Endothelial cell of umbilical vein (primary cell): Measurements from ENCODE around the gene SVIL. TPM values are rescaled to one million over a fixed set of nuclear protein-coding genes. Genes with fewer than 3 reads are reported as not detected.

Source experiments
- BruUV-seq: library from RNA; stranded (reverse); fragments of 400-500 nt; replicated peaks from 2 replicates; lab custom pipeline; 2021; lab: Mats Ljungman, UMichigan
- CTCF ChIA-PET: fragments of 300-600, 350-600 bp; sonication (Branson Sonifier 250); formaldehyde crosslinking; loops from one replicate; lab custom pipeline; 2021; ENCODE audit warnings: antibody characterized with exemption, inconsistent platforms; lab: Charles Lee
- POLR2A ChIA-PET: fragments of 300-600, 350-600 bp; sonication (Branson Sonifier 250); formaldehyde crosslinking; loops from one replicate; lab custom pipeline; 2021; ENCODE audit warnings: antibody characterized with exemption, inconsistent platforms; lab: Charles Lee
- DNase-seq: peaks from one replicate; pipeline ENCODE4 v3.0.0-alpha.2; 2011; ENCODE audit warnings: low read depth, low spot score
- FAIRE-seq: peaks from 2 replicates; lab custom pipeline; 2011; peaks lifted over from hg19 to GRCh38; lab: Jason Lieb, UNC
- H2AFZ ChIP-seq: 2 replicates; pipeline ENCODE4 v1.6.0; 2012; ENCODE audit warnings: low read depth, low read length, control low read depth, inconsistent platforms
- H3K27ac ChIP-seq: 2 replicates; pipeline ENCODE4 v1.5.1; 2011; ENCODE audit warnings: low read depth, mild to moderate bottlenecking, control low read depth, low read length, moderate library complexity; ENCODE audit not compliant: insufficient read depth
- H3K27me3 ChIP-seq, 2 experiments: 2 replicates each; pipeline versions ENCODE4 v1.6.0 to v1.6.1; 2011; ENCODE audit warnings: low read length in 2 of 2, mixed read lengths in 1 of 2; ENCODE audit not compliant: control insufficient read depth in 2 of 2, insufficient read depth in 2 of 2
- H3K36me3 ChIP-seq, 2 experiments: 2 replicates in 1 of 2; 3 replicates in 1 of 2; pipeline ENCODE4 v1.5.1; 2011; ENCODE audit warnings: low read length in 2 of 2, mild to moderate bottlenecking in 1 of 2, moderate library complexity in 1 of 2; ENCODE audit not compliant: control insufficient read depth in 2 of 2, insufficient read depth in 2 of 2; ENCODE audit errors: extremely low read depth in 1 of 2
- H3K4me1 ChIP-seq: 3 replicates; pipeline ENCODE4 v1.5.1; 2011; ENCODE audit warnings: mild to moderate bottlenecking, low read length; ENCODE audit not compliant: control insufficient read depth, insufficient read depth; ENCODE audit errors: extremely low read depth
- H3K4me2 ChIP-seq: 2 replicates; pipeline ENCODE4 v1.6.1; 2011; ENCODE audit warnings: low read length, control low read depth, mixed read lengths; ENCODE audit not compliant: insufficient read depth
- H3K4me3 ChIP-seq, 3 experiments: fragments of 200-600 bp in 1 of 3; sonication (generic), shearing (Covaris generic) in 1 of 3; replicated peaks in 1 of 3; 2 replicates each; pipeline ENCODE4 v1.5.1; 2011 to 2016; ENCODE audit warnings: control low read depth in 3 of 3, low read length in 3 of 3, mild to moderate bottlenecking in 2 of 3, inconsistent platforms in 1 of 3, low read depth in 1 of 3, moderate library complexity in 1 of 3; ENCODE audit not compliant: insufficient read depth in 1 of 3
- H3K79me2 ChIP-seq: 2 replicates; pipeline ENCODE4 v1.6.0; 2012; ENCODE audit warnings: low read length, inconsistent platforms; ENCODE audit not compliant: control insufficient read depth, insufficient read depth
- H3K9ac ChIP-seq: replicated peaks from 2 replicates; pipeline ENCODE3; 2011; ENCODE audit warnings: low read length, control low read depth; ENCODE audit not compliant: insufficient read depth; ENCODE audit errors: extremely low read depth
- H3K9me1 ChIP-seq: replicated peaks from 3 replicates; pipeline ENCODE4 v1.6.0; 2011; ENCODE audit warnings: mild to moderate bottlenecking, low read length; ENCODE audit not compliant: control insufficient read depth, insufficient read depth; ENCODE audit errors: extremely low read depth
- H3K9me3 ChIP-seq: replicated peaks from 2 replicates; pipeline ENCODE4 v1.5.1; 2012; ENCODE audit warnings: low read length, inconsistent platforms; ENCODE audit not compliant: control insufficient read depth, insufficient read depth
- H4K20me1 ChIP-seq: replicated peaks from 2 replicates; pipeline ENCODE3; 2011; ENCODE audit warnings: mild to moderate bottlenecking, low read length; ENCODE audit not compliant: control insufficient read depth, insufficient read depth; ENCODE audit errors: extremely low read depth
- EZH2 ChIP-seq: IDR thresholded peaks from 2 replicates; pipeline ENCODE4 v1.6.1; 2012; ENCODE audit warnings: borderline replicate concordance, low read depth, mild to moderate bottlenecking, moderate library complexity, low read length, inconsistent platforms; ENCODE audit not compliant: severe bottlenecking
- FOS ChIP-seq: IDR thresholded peaks from 2 replicates; pipeline ENCODE4 v1.6.1; 2011; ENCODE audit warnings: mild to moderate bottlenecking, low read length, moderate library complexity, borderline replicate concordance; ENCODE audit not compliant: insufficient read depth
- JUN ChIP-seq: IDR thresholded peaks from 2 replicates; pipeline ENCODE4 v1.6.1; 2011; ENCODE audit warnings: borderline replicate concordance, low read depth; ENCODE audit not compliant: insufficient read length, insufficient read depth
- MYC ChIP-seq: IDR thresholded peaks from one replicate; pipeline ENCODE4 v1.6.1; 2011; ENCODE audit warnings: mild to moderate bottlenecking, low read depth, low read length
- POLR2AphosphoS5 ChIP-seq: IDR thresholded peaks from 2 replicates; pipeline ENCODE4 v1.6.1; 2012; ENCODE audit warnings: low read depth, mild to moderate bottlenecking, control low read depth, low read length, moderate library complexity; ENCODE audit not compliant: insufficient read depth
- dilution Hi-C: fragments of 300-500 bp; cut with MboI; formaldehyde crosslinking; loops from one replicate; pipeline ENCODE4 v1.15.0; 2019; ENCODE audit warnings: low sequenced_read_pairs; ENCODE audit not compliant: extremely low pct_ligation_motif_present
- intact Hi-C: fragments of 100-400 bp; cut with micrococcal nuclease; formaldehyde crosslinking; loops from one replicate; pipeline ENCODE4 v1.10.0; 2022
- polyA plus RNA-seq, 4 experiments: library from polyadenylated mRNA; depleted of rRNA in 3 of 4; stranded (reverse) in 3 of 4; unstranded in 1 of 4; fragments of >200 nt; gene quantifications; 2 replicates each; pipeline versions ENCODE4 v1.2.1 to v1.2.3, GENCODE V29; 2011 to 2012; ENCODE audit warnings: missing spikeins in 1 of 4
- total RNA-seq: library from RNA; stranded (reverse); gene quantifications from 2 replicates; pipeline ENCODE4 v1.2.3, GENCODE V29; 2021
- TF ChIP-seq, protein P1 (sequence below), 2 donors: IDR thresholded peaks; 1 replicate in 1 of 2; 2 replicates in 1 of 2; pipeline ENCODE4 v1.5.1; 2011; ENCODE audit warnings: low read length in 2 of 2, mild to moderate bottlenecking in 2 of 2, moderate library complexity in 2 of 2, control low read depth in 1 of 2, inconsistent platforms in 1 of 2, low read depth in 1 of 2; ENCODE audit not compliant: insufficient read depth in 1 of 2; ENCODE audit errors: extremely low read depth in 1 of 2

The SVIL gene
- total and polyA plus RNA-seq, 2 donors (not counting 3 experiments of a cell fraction or from before 2014, with no cell fraction given): 22.6 to 70.7 TPM

DNA sequence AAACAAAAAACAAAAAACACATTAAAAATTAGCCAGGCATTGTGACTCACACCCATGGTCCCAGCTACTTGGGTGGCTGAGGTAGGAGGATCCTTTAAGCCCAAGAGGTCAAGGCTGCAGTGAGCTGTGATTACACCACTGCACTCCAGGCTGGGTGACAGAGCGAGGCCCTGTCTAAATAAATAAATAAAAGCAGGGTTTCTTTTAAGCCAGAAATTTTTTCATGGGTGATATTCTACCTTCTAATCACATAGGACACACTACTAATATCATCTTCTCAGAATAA lies 14.2 kb upstream of the SVIL start:
- Histone ChIP-seq H3K27me3 (no peaks in the 10 kb centered on the region), H3K4me2 (no peak overlapping the region), H3K4me1 (peaks cover 35% of the 10 kb centered on the region), H3K4me3 (no peak overlapping the region), H3K9me1 (no peaks in the 10 kb centered on the region), H3K27ac (peak overlapping the region; percentile 50), H3K36me3 (peaks cover 0 to 5% of the 10 kb centered on the region in 2 experiments), H4K20me1 (no peaks in the 10 kb centered on the region), H2AFZ (no peak overlapping the region), H3K9me3 (no peaks in the 10 kb centered on the region), H3K79me2 (peaks cover 2% of the 10 kb centered on the region), H3K9ac (no peak overlapping the region)
- ChIA-PET CTCF (interaction anchor here (2.5 kb wide), 1 partner anchor 10 kb away, joined by 13 read pairs; no protein-coding TSS in a partner anchor), POLR2A (no interaction called here)
- FAIRE-seq: no peak
- DNase-seq: peak; percentile 36
- BruUV-seq: no TSS peak
- dilution Hi-C loops: no loop called here
- intact Hi-C loops: loop anchor here (1.0 kb wide), 1 partner anchor 10 kb away; no protein-coding TSS in a partner anchor
- peak; percentile 26 for TF ChIP-seq FOS
- no peak for TF ChIP-seq JUN
- TF ChIP-seq EZH2: no peak
- no peak for TF ChIP-seq POLR2AphosphoS5
- TF ChIP-seq, protein P1, sequence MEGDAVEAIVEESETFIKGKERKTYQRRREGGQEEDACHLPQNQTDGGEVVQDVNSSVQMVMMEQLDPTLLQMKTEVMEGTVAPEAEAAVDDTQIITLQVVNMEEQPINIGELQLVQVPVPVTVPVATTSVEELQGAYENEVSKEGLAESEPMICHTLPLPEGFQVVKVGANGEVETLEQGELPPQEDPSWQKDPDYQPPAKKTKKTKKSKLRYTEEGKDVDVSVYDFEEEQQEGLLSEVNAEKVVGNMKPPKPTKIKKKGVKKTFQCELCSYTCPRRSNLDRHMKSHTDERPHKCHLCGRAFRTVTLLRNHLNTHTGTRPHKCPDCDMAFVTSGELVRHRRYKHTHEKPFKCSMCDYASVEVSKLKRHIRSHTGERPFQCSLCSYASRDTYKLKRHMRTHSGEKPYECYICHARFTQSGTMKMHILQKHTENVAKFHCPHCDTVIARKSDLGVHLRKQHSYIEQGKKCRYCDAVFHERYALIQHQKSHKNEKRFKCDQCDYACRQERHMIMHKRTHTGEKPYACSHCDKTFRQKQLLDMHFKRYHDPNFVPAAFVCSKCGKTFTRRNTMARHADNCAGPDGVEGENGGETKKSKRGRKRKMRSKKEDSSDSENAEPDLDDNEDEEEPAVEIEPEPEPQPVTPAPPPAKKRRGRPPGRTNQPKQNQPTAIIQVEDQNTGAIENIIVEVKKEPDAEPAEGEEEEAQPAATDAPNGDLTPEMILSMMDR (IDR thresholded peaks at IDR 0.05; ENCODE audit: extremely low read depth in 1 of 2, insufficient read depth in 1 of 2, low read depth in 1 of 2, low read length in 2 of 2): no peak
- no peak for TF ChIP-seq MYC
